ENCODE measurements around the gene FGF4.

Gene FGF4

DNA sequence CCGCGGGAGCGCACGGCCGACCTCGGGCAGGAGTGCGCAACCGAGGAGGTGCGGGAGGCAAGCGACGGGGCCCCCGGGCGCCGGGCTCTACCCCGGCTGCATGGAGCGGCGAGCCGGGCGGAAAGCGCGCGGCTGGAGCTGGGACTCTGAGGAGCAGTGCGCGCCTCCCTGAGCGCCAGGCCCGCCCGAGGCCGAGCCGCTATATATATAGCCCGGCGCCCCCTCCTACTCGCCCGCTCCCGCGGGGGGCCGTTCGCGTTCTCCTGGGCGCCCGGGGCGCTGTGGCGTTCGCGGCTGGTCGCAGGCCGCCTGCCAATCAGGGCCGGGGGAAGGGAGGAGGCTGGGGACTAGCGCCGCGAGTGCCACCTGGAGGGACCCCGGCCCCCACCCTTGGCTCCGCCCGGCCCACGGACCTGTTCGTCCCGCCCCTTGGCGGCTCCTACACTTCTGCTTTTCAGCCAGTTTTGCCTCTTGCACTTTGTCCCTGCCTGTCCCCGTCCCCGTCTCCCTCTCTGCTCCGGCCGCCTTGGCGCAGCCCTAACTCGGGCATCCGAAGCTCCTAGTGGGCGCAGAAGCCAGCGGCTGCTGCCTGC is at the start of gene FGF4:
Gene FGF4 (minus strand): TSS at position 179 of the 593 bp plus-strand sequence. CDS start 257 bp downstream, outside the sequence.
- DNase-seq = no peak

- no peak for DNase-seq
Measured at GRCh38 chr11:69823641-69824265, 48.6 kb upstream of the FGF4 start.

GRCh38 chr11:69822676-69823494 is 47.7 kb upstream of the FGF4 start:
- no peak for DNase-seq

GRCh38 chr11:69821511-69822040 is 46.4 kb upstream of the FGF4 start:
- no peak for DNase-seq

GRCh38 chr11:69820441-69820840 is 45.3 kb upstream of the FGF4 start:
- no peak for DNase-seq

GRCh38 chr11:69819541-69820070 is 44.5 kb upstream of the FGF4 start:
- DNase-seq = no peak

- no peak for DNase-seq
Measured at GRCh38 chr11:69818603-69819441, 43.7 kb upstream of the FGF4 start, which contains the start of gene FGF3. Gene FGF3, minus strand, starts transcription at chr11:69819416. Its CDS starts 483 bp downstream, at chr11:69818933.

GRCh38 chr11:69818231-69818602 is 43.1 kb upstream of the FGF4 start:
- DNase-seq = no peak

GRCh38 chr11:69817265-69818230 is 42.4 kb upstream of the FGF4 start:
- no peak for DNase-seq

GRCh38 chr11:69816671-69817070 is 41.5 kb upstream of the FGF4 start:
- no peak for DNase-seq

DNA sequence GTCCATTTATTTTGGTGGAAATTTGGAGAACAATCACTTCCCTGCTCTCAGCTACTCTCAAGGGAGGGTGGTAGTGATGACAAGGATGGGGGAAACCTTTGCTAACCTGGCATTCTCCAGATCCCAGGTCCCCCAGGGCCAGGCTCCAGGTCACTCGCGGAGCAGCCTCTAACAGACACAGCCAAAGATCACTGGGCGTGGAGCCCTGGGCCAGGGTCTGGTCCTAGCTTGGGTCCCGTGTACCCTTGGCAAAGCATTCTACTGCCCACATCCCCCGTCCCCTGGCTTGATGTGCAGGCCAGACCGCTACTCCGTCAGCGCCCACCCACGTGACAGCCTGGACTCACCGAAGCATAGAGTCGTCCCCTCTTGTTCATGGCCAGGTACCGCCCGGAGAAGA is 40.8 kb upstream of the FGF4 start:
- no peak for DNase-seq

GRCh38 chr11:69814902-69815301 is 39.8 kb upstream of the FGF4 start:
- no peak for DNase-seq

DNA sequence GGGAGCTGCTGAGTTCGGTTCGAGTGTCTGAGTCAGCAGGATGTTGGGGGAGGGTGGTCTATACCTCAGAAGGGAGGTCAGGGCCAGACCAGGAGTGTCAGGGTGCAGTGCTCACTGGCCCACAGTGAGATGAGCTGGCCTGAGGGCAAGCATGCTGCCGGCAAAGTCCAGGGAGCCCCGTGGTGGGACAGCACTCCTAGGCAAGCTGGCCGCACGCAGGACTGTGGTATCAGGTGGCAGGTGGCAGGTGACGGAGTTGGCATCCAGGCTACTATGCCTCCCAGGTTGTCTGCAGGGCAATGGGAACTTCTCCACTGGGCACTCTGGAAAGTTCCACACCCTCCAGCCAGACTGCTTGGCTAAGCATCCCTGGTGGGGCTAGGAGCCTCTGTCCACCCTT is 39.3 kb upstream of the FGF4 start:
- no peak for DNase-seq

- DNase-seq = no peak
Measured at GRCh38 chr11:69813839-69814238, 38.7 kb upstream of the FGF4 start.

DNA sequence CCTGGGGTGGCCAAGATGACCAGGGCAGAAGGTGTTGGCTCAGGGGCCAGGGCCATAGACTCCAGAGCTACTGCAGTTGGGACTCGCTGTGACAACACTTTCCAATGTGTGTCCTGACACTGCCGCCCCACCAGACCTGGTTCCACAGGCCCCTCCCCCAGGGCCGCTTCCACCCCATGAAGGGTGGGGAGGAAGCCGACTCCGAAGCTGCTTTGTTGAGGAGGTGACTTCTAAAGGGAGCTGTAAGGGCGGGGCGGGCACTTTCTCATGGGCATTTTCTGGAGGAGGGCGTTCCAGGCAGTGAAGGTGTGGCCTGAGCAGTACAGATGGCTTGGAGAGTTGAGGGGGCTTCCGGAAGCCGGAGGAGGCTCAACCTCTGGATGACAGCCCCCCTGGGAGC is 37.8 kb upstream of the FGF4 start:
- DNase-seq = no peak

- no peak for DNase-seq
Measured at GRCh38 chr11:69812256-69812655, 37.1 kb upstream of the FGF4 start.

DNA sequence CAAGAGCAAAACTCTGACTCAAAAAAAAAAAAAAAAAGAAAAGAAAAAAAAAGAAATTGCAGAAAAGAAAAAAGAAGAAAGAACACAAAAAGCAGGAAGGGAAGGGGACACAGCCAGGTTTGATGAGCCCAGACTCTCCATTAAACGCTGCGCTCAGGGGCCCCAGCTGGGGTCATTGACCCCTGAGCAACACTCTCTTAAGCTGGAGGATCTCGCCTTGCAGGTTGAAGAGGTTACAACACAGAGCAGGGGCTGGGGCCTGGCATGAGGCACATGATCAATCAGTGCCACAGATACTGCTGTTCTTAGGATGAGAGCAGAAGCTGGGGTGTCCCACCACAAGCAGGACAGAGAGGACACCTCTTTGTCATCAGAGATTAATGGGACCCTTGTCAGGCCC is 36.3 kb upstream of the FGF4 start:
- no peak for DNase-seq

- DNase-seq = no peak
Measured at GRCh38 chr11:69810289-69811118, 35.4 kb upstream of the FGF4 start.

GRCh38 chr11:69808667-69809086 is 33.5 kb upstream of the FGF4 start:
- DNase-seq = no peak

DNA sequence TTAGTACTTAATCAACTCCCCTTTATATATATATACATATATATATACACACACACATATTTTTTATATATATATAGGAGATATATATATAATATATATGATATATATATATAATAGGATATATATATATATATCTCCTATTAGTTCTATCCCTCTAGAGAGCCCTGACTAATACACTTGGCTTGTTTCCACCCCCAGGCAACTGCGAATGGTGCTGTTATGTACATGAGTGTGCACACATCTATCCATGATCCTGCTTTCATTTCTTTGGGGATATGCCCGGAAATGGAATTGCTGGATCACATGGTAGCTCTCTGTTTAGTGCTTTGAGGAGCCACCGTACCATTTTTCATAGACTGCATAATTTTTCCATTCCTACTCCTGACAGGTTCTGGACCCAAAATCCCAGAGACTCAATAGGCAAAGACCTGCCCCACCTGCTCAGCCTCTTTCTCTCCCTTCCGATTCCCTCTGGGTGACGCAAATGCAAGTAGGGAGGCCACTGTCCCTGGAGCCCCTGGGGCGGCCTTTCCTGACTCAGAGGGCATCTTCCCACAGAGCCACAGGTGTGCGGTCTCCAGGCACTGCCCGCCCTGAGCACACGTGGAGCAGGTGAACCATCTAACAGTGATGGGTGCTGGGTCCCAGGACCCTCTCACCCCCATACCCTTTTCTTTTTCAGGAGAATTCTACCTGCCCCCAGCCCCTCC is 32.1 kb upstream of the FGF4 start:
- no peak for DNase-seq
